H54 (cell line): ENCODE measurements around the gene CDK6.

ENCODE experiments used
- DNase-seq: peaks from one replicate; pipeline ENCODE4 v3.0.0; 2011; ENCODE audit warnings: low spot score, mixed read lengths; ENCODE audit not compliant: insufficient read length
- FAIRE-seq: peaks from 3 replicates; lab custom pipeline; 2011; peaks lifted over from hg19 to GRCh38; lab: Jason Lieb, UNC
- POLR2A ChIP-seq: IDR thresholded peaks from 2 replicates; pipeline ENCODE4 v1.6.1; 2011; ENCODE audit warnings: low read depth, mild to moderate bottlenecking, low read length

Gene CDK6

DNA sequence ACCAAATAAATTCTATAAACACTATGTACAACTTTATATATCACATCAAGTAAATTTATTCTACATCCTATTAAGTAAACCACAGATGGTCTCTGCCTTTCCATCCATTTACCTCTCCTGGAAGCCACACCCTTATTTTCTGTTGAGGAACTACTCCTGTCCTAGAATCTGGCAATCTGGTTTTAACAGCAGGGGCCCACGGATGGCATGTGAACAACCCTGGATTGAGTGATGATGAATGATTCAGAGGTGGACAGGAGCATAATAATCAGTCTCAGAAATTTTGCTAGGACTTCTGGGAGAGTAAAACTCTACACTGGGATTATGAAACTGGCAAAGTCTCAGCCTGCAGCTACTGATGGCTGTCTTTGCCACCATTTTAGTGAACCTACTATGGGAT, 54.1 kb downstream of the CDK6 start:
- FAIRE-seq (no peak), DNase-seq (no peak)
- TF ChIP-seq POLR2A, result no peak

- DNase-seq, result no peak
- no peak for TF ChIP-seq POLR2A
- peak; percentile 23 for FAIRE-seq
Measured at GRCh38 chr7:92781117-92781720, 55.2 kb downstream of the CDK6 start.

DNA sequence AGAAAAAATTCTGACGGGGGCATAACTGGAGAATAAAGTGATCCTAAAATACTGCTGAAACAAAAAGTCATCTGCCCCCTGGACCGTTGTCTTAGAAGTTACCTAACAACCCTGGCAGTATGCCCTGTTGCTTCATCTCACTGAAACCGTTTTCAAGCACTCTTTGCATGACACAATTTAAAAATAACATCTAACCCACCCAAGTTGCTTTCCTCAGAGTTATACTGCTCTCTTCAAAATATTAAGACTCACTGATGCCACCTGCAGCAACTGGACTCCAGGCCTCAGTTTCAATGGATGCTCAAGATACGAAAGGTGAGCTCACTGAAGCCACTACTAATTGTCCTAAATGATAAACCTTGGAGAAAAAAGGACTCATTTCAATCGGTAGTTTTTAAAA, 57.4 kb downstream of the CDK6 start:
- FAIRE-seq (peak; percentile 20), DNase-seq (no peak)
- no peak for TF ChIP-seq POLR2A

DNA sequence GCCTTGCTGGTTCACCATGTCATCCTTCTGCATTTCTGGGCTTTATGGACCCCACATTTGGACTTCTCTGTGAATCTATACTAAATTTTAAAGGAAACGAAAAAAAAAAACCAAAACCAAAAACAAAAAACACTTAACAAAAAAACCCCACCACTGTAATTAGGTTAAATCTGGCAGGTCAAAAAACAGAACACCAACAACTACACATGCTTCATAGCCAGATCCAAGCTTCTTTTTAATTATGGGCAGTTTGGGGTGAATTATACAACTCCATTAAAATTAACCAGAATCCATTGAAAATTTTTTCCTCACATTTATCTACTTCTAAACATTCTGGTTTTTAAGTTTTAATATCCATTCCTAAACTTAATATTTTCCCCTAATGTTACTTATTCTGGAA, 58.4 kb downstream of the CDK6 start:
- DNase-seq, result no peak
- TF ChIP-seq POLR2A, result no peak
- no peak for FAIRE-seq

GRCh38 chr7:92773808-92774207, 62.6 kb downstream of the CDK6 start:
- DNase-seq, result no peak
- FAIRE-seq, result peak; percentile 55
- TF ChIP-seq POLR2A, result no peak

DNA sequence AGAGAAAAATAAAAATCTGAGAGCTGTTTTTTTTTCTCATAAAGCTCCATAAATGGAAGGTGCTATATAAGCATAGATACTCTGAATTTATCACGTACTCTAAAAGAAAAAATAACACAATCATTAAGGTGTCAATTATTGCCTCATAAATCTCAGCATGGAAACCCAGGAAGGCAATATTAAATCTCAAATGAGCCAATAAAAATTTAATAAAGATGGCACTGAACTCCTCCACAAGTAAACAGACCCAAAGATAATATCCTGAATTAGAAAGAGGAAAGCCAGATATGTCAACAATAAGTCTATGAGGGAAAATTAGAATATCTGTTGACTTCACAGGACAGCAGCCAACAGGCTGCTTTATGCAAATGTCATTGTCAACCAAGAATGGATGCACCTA, 66.5 kb downstream of the CDK6 start:
- FAIRE-seq (no peak), DNase-seq (no peak)
- TF ChIP-seq POLR2A, result no peak

DNA sequence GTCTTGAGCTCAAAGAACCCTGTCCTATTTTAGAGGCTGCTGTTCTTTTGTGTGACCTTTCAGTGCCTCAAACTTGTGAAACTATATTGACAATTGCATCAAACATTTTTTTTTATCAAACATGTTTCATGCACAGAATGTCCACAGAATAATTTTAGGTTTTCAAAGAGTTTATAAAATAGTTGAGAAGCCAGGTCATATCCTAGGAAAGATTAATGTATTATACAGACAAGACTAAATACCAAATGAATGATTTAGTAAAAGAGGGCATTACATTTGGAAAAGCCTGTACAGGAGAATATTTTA, 67.0 kb downstream of the CDK6 start:
- DNase-seq (no peak), FAIRE-seq (no peak)
- TF ChIP-seq POLR2A, result no peak

- no peak for TF ChIP-seq POLR2A
- FAIRE-seq, result peak; percentile 83
- no peak for DNase-seq
Measured at GRCh38 chr7:92768501-92769393, 67.6 kb downstream of the CDK6 start.

DNA sequence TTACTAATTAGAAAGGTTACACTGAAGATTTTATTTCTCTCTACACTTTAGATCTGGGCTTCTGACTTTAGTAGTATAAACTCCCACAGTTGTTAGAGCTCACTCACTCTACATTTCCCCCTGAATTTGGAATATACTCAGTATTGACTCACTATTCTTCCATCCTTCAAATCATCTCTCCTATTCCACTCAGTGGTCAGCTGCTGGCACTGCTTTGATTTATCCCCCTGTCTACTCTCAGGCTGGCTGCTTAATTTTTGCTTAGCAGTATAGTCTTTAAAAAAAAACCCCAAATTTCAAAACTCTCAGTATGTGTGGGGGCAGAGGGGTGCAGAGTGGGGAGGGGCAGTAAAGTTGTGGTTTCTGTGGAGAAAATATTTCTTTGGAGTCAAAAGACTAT, 68.9 kb downstream of the CDK6 start:
- DNase-seq (no peak), FAIRE-seq (peak; percentile 86)
- TF ChIP-seq POLR2A, result no peak

- TF ChIP-seq POLR2A, result no peak
- FAIRE-seq (peak; percentile 23), DNase-seq (no peak)
Measured at GRCh38 chr7:92766461-92767003, 69.8 kb downstream of the CDK6 start.

GRCh38 chr7:92765725-92766124, 70.6 kb downstream of the CDK6 start:
- no peak for TF ChIP-seq POLR2A
- FAIRE-seq (peak; percentile 96), DNase-seq (no peak)

- FAIRE-seq, result peak; percentile 98
- TF ChIP-seq POLR2A, result no peak
- DNase-seq, result peak; percentile 7
Measured at GRCh38 chr7:92763636-92764423, 72.5 kb downstream of the CDK6 start.

DNA sequence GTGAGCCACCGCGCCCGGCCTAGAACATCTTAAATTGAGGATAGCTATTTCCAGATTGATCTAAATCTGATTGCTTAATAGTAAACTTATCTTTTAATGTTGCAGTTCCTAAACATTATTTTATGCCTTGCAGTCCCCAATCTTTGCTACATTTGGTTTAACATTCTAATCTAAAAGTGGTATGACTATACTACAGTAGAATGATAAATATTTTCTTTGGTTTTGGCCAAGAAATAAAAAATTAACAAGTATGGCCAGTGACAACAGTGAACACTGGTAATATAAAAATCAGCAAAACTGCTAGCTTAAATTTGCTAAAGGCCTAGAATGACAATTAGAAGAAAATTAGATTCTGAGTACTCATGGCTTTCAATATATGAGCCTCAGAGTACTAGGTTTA, 73.5 kb downstream of the CDK6 start:
- DNase-seq, result no peak
- FAIRE-seq, result no peak
- TF ChIP-seq POLR2A, result no peak
